Tibial nerve (tissue), 3 donors: ENCODE results near the gene XPO4.

Source experiments
- POLR2A ChIP-seq, 2 donors: fragments of 450-650 bp; IDR thresholded peaks; one replicate each; pipeline ENCODE4 v1.6.1; 2017; ENCODE audit warnings: antibody characterized with exemption in 2 of 2, mild to moderate bottlenecking in 2 of 2, moderate library complexity in 2 of 2
- TF ChIP-seq, protein P1 (sequence below), 5 experiments: fragments of 200-600 bp in 3 of 5; fragments of 450-650 bp in 2 of 5; sonication (generic) in 3 of 5; IDR thresholded peaks; one replicate each; pipeline ENCODE4 v1.5.1; 2016 to 2019; ENCODE audit warnings: antibody characterized with exemption in 5 of 5, mild to moderate bottlenecking in 3 of 5, moderate library complexity in 2 of 5

DNA sequence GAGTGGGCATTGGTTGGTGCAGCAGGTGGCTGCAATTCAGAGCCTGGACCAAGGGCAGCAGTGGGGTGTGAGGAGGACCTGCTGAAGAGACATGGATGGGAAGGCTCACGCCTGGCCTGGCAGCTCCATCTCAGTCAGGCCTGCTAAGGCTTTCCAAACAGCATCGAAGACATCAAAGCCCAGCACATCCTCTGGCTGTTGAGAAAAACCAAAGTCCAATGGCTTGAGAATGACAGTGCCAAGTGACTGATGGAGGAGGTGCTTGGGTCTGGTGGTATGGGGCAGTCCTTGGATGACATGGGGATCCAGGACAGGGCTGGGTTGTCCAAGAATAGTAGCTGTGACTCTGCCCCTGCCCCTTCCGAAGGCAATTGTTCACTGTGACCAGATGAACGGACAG lies 19.0 kb upstream of the XPO4 start:
- TF ChIP-seq, protein P1, sequence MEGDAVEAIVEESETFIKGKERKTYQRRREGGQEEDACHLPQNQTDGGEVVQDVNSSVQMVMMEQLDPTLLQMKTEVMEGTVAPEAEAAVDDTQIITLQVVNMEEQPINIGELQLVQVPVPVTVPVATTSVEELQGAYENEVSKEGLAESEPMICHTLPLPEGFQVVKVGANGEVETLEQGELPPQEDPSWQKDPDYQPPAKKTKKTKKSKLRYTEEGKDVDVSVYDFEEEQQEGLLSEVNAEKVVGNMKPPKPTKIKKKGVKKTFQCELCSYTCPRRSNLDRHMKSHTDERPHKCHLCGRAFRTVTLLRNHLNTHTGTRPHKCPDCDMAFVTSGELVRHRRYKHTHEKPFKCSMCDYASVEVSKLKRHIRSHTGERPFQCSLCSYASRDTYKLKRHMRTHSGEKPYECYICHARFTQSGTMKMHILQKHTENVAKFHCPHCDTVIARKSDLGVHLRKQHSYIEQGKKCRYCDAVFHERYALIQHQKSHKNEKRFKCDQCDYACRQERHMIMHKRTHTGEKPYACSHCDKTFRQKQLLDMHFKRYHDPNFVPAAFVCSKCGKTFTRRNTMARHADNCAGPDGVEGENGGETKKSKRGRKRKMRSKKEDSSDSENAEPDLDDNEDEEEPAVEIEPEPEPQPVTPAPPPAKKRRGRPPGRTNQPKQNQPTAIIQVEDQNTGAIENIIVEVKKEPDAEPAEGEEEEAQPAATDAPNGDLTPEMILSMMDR (IDR thresholded peaks at IDR 0.05) = no peak
- TF ChIP-seq POLR2A (IDR thresholded peaks at IDR 0.05) = no peak
